GM19193 (cell line): ENCODE data around the gene RFWD3.

Experiments
- POLR2A ChIP-seq: IDR thresholded peaks from 4 replicates; pipeline ENCODE4 v1.6.1; 2011; ENCODE audit not compliant: insufficient read depth, insufficient read length; ENCODE audit errors: extremely low read depth

RFWD3 gene

DNA sequence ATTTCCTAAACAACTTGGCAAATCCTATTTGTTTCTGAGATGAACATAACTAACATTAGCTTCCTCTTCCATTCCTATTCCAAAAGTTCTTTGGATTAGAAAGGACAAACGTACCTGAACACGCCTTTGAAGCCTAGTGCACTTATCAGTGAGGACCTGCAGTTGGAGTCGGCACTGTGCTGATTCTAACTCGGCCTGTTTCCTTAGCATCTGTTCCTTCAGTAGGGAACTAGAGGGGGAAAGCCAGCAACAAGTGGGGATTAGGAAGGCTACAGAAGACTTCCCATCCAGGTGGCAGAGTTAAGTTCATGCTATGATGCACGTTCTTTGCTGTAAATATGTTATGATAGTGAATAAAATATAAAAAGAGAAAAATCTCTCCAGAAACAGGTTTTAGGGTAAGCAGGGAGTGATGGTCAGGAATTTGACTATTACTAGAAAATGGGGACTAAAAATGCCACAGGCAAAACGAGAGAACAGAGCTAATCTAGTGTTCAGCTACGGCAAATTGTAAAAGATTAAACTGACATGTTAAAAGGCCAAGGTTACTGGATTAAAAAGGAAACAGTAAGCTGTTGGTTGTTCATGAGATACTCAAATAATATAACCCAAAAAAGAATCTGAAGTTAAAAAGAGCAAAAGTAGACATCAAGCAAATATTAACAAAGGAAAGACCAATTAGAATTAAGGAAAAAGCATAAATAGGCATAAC is 28.8 kb downstream of the RFWD3 start:
- TF ChIP-seq POLR2A = no peak

DNA sequence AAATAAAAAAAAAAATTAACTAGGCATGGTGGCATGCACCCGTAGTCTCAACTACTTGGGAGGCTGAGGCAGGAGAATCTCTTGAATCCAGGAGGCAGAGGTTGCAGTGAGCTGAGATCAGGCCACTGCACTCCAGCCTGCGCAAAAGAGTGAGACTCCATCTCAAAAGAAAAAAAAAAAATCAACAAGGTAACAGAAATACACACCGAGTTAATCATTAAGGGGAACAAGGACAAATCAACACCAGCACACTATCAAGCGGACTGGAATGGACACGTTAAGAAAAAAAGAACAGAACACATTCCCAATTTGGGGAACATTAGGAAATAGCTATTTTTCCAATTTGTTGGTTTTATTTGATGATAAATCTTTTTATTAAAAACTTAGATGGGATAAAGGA is 31.4 kb downstream of the RFWD3 start:
- no peak for TF ChIP-seq POLR2A

DNA sequence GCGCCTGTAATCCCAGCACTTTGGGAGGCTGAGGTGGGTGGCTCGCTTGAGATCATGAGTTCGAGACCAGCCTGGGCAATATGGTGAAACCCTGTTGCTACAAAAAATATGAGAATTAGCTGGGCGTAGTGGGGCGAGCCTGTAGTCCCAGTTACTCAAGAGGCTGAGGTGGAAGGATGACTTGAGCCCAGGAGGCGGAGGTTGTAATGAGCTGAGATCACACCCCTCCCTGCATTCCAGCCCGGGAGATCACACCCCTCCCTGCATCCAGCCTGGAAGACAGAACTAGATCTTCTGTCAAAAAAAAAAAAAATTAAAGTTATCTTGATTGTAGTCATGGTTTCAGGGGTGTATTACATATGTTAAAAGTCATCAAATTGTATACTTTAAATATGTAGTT is 33.0 kb downstream of the RFWD3 start:
- TF ChIP-seq POLR2A = no peak

DNA sequence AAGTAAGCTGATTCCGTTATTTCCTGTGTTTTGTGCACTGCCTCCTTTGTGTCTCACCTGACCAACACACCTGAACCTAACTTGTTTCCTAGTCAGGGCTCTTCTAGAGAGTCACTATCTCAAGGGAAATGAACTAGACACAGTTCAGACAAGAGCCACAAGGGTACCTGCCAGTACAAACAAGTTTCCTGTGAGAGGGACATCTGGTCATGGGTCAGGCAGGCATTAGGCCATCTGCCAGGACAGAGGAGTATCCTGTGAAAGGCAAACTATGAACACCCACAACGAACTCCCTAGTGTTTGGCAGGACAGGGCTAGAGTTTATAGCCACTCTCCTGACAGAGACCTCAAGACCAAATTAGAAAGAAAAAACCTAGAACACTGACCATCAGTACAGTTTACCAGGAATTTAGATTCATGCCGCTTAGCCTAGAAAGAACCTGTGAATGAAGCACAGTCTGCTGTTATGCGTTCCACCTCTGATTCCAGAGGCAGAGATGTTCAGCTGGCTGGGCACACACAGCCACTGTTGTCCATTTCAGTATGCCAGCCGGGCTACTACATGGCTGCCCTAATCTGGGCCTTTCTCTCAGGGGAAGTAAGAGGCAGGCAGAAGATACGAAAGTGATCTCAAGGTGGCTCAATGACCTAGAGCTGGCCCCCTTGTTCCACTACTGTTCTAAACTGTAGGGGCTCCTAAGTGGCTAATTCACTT is 39.0 kb downstream of the RFWD3 start:
- TF ChIP-seq POLR2A = no peak

DNA sequence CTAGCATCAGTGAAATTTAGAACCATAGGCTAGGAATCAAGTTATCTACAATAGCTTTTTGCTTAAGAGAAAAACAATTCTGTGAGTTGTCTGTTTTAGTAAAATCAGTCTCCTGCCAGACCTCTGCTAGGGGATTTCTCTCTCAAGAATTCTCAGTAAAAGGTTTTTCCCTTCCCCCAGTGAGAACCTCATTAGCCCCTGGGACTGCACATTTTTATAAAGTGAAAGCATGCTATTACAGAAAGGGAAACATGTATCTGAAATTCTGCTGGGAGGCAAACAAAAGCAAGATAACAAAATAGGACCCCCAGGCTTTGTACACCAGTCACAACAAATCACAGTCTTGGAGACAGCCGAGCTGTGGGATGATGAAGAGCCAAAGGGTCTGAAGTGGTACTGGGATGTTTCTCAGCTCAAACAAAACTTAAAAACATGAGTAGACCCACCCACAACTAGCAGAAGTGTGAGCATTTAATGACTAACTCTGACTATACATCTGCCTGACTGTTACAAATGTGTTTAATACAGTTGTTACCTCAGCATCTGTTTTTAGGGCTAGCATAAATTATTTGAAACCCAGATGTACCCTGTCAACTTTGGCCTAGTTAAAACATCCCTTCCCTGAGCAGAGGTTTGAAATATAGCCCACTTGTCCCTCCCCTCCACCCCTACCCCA is 39.8 kb downstream of the RFWD3 start:
- TF ChIP-seq POLR2A = no peak

DNA sequence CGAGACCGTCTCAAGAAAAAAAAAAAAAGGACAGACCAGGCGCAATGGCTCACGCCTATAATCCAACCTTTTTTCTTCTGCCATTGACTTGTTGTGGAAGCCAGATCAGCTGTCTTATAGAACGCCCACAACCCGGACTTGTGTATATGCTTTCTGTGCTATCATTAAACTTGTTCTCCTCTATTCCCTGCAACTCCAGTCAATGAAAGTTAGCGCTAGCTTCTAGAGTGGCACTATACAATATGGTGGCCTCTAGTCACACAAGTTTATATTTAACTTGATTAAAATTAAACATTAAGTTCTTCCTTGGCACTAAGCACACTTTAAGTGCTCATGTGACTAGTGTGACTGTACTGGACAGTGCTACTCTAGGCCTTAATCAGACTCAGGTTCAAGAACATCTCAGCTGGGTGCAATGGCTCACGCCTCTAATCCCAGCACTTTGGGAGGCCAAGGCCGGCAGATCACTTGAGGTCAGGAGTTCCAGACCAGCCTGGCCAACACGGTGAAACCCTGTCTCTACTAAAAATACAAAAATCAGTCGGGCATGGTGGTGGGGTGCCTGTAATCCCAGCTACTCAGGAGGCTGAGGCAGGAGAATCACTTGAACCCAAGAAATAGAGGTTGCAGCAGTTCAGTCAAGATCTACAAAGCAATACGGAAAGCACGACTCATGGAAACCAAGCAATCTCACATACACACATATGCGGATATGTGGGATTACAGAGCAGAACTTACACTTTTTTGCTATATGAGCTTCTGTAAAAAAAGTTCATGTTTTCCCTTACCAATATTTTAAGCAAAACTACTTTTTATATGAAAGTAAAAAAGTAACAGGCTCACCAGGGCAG is 41.0 kb downstream of the RFWD3 start:
- TF ChIP-seq POLR2A = no peak

DNA sequence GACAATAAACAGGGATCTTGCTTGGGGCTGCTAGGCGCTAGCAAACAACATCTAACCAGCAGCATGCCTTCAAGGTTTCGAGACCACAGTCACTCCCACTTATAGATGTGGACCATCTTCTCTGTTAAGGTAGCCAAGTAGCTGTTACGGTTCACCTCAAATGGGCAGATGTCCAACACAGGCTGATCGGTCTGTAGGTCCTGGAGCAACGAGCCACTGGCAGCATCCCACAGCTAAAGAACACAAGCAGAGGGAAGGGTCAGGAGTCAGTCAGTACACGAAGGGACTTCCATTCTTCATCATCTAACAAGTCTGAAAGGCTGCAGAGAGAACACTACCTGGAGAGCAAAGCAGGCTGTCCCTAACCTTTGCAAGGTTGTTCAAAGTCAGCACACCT is 42.8 kb downstream of the RFWD3 start:
- no peak for TF ChIP-seq POLR2A

DNA sequence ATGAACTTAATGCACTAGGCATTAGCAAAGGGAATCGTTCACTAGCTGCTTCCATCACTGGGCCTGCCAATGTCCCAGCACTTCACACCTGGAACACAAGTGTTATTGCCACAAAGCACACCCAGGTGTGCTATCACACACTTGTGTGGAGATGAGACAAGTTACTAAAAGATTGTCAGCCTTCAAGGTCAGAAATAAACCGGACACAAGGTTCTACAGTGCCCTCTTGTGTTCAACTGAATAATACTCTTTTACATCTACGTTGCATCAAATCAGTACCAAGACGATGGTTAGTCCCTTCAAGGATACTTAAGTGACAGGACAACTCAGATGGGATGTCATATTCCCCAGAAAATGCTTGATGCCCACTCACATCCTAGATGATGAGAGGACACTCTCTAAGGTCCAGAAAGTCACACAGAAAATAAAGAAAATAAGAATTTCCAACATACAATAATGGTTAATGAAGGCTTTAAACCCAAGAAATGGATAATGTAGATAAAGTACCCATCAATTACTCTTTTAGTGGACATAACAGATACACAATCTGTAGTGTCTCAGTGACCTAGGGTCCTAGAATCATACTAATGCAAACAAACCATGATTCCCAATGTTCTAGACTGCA is 43.4 kb downstream of the RFWD3 start:
- TF ChIP-seq POLR2A = no peak

DNA sequence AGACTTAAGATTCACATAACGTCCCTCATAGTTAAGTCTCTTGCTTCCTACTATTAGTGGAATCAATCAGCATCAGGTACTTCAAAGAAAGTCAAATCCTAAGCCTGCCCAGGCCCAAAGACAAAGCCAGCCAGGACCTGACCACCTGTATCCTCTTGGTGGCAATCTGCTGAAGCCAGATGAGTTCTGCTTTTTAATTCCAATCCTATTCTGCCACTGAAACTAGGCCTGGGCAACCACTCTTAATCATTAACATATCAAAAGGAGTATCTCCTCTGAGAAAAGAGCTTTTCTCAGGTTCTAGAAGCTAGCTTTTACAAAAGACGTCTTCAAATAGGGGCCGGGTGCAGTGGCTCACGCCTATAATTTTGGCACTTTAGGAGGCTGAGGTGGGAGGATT is 44.7 kb downstream of the RFWD3 start:
- no peak for TF ChIP-seq POLR2A

DNA sequence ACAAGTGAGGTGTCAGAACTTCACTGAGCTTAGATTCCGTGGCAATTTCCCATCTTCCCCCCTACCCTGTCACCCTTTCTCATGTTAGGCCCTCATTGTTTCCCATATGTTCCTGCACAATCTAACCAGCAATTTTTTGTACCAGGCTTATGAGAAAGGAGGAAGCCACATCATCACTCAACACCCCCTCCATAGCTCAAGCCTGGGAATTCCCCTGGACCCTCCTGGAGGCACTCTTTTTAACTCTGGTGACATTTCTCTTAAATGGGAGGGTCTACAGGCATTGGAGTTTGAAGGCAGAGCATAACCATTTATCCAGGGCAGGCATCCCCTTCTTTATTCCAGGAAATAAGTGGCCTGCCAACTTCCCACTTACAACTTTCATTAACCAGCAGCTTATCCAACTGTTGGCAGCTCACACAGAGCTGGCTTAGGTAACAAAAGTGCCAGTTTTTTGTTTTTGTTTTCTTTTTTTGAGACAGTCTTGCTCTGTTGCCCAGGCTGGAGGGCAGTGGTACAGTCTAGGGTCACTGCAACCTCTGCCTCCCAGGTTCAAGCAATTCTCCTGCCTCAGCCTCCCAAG is 49.4 kb downstream of the RFWD3 start:
- TF ChIP-seq POLR2A = no peak

DNA sequence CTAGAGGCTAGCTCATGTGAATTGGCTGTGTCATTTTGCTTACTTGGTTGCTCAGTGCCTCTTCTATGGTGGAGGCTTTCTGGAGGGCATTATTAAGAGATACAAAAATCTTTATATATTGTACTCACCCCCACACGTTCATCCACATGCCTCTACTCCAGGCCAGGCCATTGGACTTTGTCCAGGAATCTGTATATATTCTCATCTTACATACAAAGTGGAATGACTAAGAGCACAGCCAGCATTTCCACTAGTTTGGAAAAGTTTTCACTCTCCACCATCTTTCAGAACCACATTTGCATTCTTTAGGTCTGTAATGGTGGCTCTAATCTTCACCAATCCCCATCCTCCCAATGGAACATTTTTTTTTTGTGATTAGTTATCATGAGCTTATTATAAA is 55.0 kb downstream of the RFWD3 start:
- TF ChIP-seq POLR2A = no peak

DNA sequence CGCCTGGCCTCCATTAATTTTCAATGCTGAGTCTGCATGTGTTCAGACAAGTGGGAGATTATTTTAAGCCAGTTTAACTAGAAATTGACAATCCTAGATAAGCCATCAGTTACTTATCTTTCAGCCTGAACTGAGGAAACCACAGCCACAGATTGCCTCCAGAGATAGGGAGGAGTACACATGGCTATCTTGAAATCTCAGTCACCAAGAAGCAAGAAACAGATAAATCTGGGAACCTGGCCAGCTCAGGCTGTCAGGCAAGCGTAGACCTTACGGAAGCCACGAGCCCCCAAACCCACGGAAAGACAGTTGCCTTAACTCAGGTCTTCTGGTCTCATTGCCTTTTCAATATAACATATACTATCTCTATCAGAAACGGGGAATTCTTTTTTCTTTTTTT is 57.7 kb downstream of the RFWD3 start:
- no peak for TF ChIP-seq POLR2A

DNA sequence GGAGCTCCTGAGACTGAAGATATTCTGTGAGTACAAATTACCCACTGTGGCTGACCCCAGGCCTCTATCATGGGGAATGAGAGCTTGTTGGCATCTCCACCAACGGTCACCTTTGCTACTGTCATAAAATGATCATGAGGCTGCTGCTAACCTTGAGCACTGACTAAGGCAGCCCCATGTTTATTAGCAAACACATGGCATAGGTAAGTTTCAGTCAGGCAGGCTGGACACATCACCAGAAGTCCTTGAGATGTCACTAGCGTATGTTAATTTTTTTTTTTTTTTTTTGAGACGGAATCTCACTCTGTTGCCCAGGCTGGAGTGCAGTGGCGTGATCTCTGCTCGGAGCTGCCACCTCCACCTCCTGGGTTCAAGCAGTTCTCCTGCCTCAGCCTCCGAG is 58.3 kb downstream of the RFWD3 start:
- no peak for TF ChIP-seq POLR2A

DNA sequence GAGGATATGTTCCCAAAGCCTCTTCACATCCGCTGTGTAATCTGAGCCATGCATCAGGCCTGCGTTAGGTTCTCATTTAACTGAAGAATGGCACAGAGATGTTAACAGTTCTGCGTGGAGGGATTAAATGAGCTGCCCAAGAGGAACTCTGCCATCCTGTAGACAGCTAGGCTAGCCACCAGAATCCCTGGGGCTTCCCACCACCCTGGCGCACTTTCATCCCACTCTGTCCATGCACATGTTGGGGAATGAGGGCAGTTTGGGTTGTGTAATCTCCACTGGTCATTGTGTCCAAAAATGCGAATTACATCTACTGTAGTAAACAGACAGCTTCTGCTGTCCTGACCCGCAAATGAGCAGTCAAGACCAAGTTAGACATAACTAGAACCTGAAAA is 58.7 kb downstream of the RFWD3 start:
- no peak for TF ChIP-seq POLR2A
